ENCODE data around the gene DNAAF9. TPM values are rescaled to one million over a fixed set of nuclear protein-coding genes. Genes with fewer than 3 reads are reported as not detected.
"Not testable (repeated sequence)": the region's sequence is repeated elsewhere in the genome, so short reads cannot be mapped to it uniquely, and the experiment has no call there.

DNAAF9 gene
- total and polyA plus RNA-seq, 2 of the 4 experiments (the other 2 are of a cell fraction) = 7.9 to 8.2 TPM

GRCh38 chr20:3420211-3420707, 12.8 kb upstream of the DNAAF9 start:
- Histone ChIP-seq H4K5ac (ENCODE audit: low read depth, low read length) (peak overlapping the region; percentile 50; the same call in 1 of the 2 replicates), H2AK5ac (ENCODE audit: low read depth, low read length) (no peak overlapping the region), H3K4me1 (ENCODE audit: control insufficient read depth, insufficient read depth, low read length) (no peaks in the 10 kb centered on the region), H3K27me3 (ENCODE audit: control insufficient read depth, insufficient read depth, low read length) (peaks cover 3% of the 10 kb centered on the region; the same call in 1 of the 2 replicates), H2BK5ac (ENCODE audit: low read depth, low read length, poor library complexity, severe bottlenecking) (no peak overlapping the region), H3K4me3 (ENCODE audit: insufficient read depth, low read depth, low read length) (no peak overlapping the region), H4K20me1 (ENCODE audit: insufficient read depth, low read length) (no peaks in the 10 kb centered on the region), H3K9me3 (ENCODE audit: control insufficient read depth, insufficient read depth, low read length) (peaks cover 4% of the 10 kb centered on the region; the same call in 1 of the 2 replicates), H3K79me1 (ENCODE audit: low read depth in 1 of 2, low read length in 2 of 2) (no peaks in the 10 kb centered on the region), H2AK9ac (replicated peaks; ENCODE audit: low read depth, low read length, poor library complexity) (no peak overlapping the region), H3K18ac (ENCODE audit: low read depth, low read length) (no peak overlapping the region; the same call in 1 of the 2 replicates), H2BK15ac (ENCODE audit: low read depth, low read length) (no peak overlapping the region), H3K56ac (ENCODE audit: extremely low read depth, insufficient read depth, low read length) (no peak overlapping the region), H3K23ac (ENCODE audit: low read depth, low read length) (no peak overlapping the region), H2BK20ac (ENCODE audit: low read depth, low read length) (no peak overlapping the region), H3K27ac (ENCODE audit: insufficient read depth, low read length) (no peak overlapping the region), H4K8ac (ENCODE audit: low read depth in 2 of 2, low read length in 2 of 2) (no peak overlapping the region), H3K4me2 (ENCODE audit: low read depth, low read length) (no peak overlapping the region), H3K36me3 (ENCODE audit: control insufficient read depth, insufficient read depth, low read length) (no peaks in the 10 kb centered on the region), H2BK120ac (ENCODE audit: low read depth, low read length) (no peak overlapping the region), H3K4ac (ENCODE audit: low read depth, low read length) (no peak overlapping the region), H3K9me1 (ENCODE audit: insufficient read depth, low read length) (no peaks in the 10 kb centered on the region), H3K9ac (ENCODE audit: low read depth, low read length) (no peak overlapping the region), H3K14ac (replicated peaks; ENCODE audit: low read depth, low read length) (no peak overlapping the region), H2AFZ (replicated peaks; ENCODE audit: low read length, poor library complexity) (no peak overlapping the region), H4K91ac (ENCODE audit: insufficient read depth, low read depth, low read length) (no peak overlapping the region)
- in situ Hi-C loops (cut with MboI; ENCODE audit: low sequenced_read_pairs) (no loop called here), intact Hi-C loops (cut with micrococcal nuclease) (loop anchor here (5.0 kb wide), 1 partner anchor 1057 kb away; no protein-coding TSS in a partner anchor), dilution Hi-C loops (cut with HindIII; ENCODE audit: low sequenced_read_pairs, unreplicated experiment) (no loop called here)
- DNase-seq (peak; percentile 41), ATAC-seq (ENCODE audit: low read depth) (no peak; the same call in 1 of the 2 replicates)
- no TSS peak for BruUV-seq (replicated peaks)
- whole genome bisulfite sequencing, 2 experiments (ENCODE audit: extremely low coverage in 2 of 2, insufficient read length in 1 of 2) = no CpG with 5 or more reads among the region's 3 CpGs
- POLR2A ChIA-PET (ENCODE audit: unreplicated experiment) = interaction anchor here (0.6 kb wide), 1 partner anchor 19 kb away, joined by 3 read pairs; no protein-coding TSS in a partner anchor
- TF ChIP-seq CEBPB (IDR thresholded peaks at IDR 0.05; ENCODE audit: low read depth, low read length) (peak; percentile 44; the same call in 1 of the 2 replicates), FOS (IDR thresholded peaks at IDR 0.05; ENCODE audit: low read depth, low read length) (no peak), RFX5 (IDR thresholded peaks at IDR 0.05; ENCODE audit: low read depth, low read length) (no peak), USF2 (IDR thresholded peaks at IDR 0.05; ENCODE audit: low read depth, low read length) (peak; percentile 34; the same call in 1 of the 2 replicates)
- CTCF ChIA-PET = interaction anchor here (0.7 kb wide), 1 partner anchor 40 kb away, joined by 3 read pairs; no protein-coding TSS in a partner anchor

GRCh38 chr20:3418161-3418560, 10.7 kb upstream of the DNAAF9 start:
- ATAC-seq (ENCODE audit: low read depth); H4K20me1 ChIP-seq (ENCODE audit: insufficient read depth, low read length); H4K5ac ChIP-seq (ENCODE audit: low read depth, low read length); H3K4me2 ChIP-seq (ENCODE audit: low read depth, low read length); H2AK9ac ChIP-seq (replicated peaks; ENCODE audit: low read depth, low read length, poor library complexity); H3K9ac ChIP-seq (ENCODE audit: low read depth, low read length); H3K9me1 ChIP-seq (ENCODE audit: insufficient read depth, low read length); H3K56ac ChIP-seq (ENCODE audit: extremely low read depth, insufficient read depth, low read length); H2BK120ac ChIP-seq (ENCODE audit: low read depth, low read length); H3K79me1 ChIP-seq (ENCODE audit: low read depth in 1 of 2, low read length in 2 of 2); H4K8ac ChIP-seq (ENCODE audit: low read depth in 2 of 2, low read length in 2 of 2); H3K4me1 ChIP-seq (ENCODE audit: control insufficient read depth, insufficient read depth, low read length); dilution Hi-C loops (cut with HindIII; ENCODE audit: low sequenced_read_pairs, unreplicated experiment); H3K27ac ChIP-seq (ENCODE audit: insufficient read depth, low read length); H3K9me3 ChIP-seq (ENCODE audit: control insufficient read depth, insufficient read depth, low read length); BruUV-seq (replicated peaks); H2BK15ac ChIP-seq (ENCODE audit: low read depth, low read length); DNase-seq; H3K4ac ChIP-seq (ENCODE audit: low read depth, low read length); H3K18ac ChIP-seq (ENCODE audit: low read depth, low read length); H4K91ac ChIP-seq (ENCODE audit: insufficient read depth, low read depth, low read length); H2AFZ ChIP-seq (replicated peaks; ENCODE audit: low read length, poor library complexity); H3K4me3 ChIP-seq (ENCODE audit: insufficient read depth, low read depth, low read length); CTCF ChIA-PET; H2BK20ac ChIP-seq (ENCODE audit: low read depth, low read length); H2BK5ac ChIP-seq (ENCODE audit: low read depth, low read length, poor library complexity, severe bottlenecking); H2AK5ac ChIP-seq (ENCODE audit: low read depth, low read length); H3K23ac ChIP-seq (ENCODE audit: low read depth, low read length); H3K36me3 ChIP-seq (ENCODE audit: control insufficient read depth, insufficient read depth, low read length); intact Hi-C loops (cut with micrococcal nuclease); H3K14ac ChIP-seq (replicated peaks; ENCODE audit: low read depth, low read length); H3K27me3 ChIP-seq (ENCODE audit: control insufficient read depth, insufficient read depth, low read length); in situ Hi-C loops (cut with MboI; ENCODE audit: low sequenced_read_pairs): not testable (repeated sequence)
- POLR2A ChIA-PET (ENCODE audit: unreplicated experiment) = interaction anchor here (1.1 kb wide), 1 partner anchor 10 kb away, joined by 4 read pairs; no protein-coding TSS in a partner anchor
- no CpG with 5 or more reads among the region's 1 CpG for WGBS, 2 experiments (ENCODE audit: extremely low coverage in 2 of 2, insufficient read length in 1 of 2)

Measured in IMR-90 (cell line).